ENCODE measurements around the gene HACL1. TPM values are rescaled to one million over a fixed set of nuclear protein-coding genes. Genes with fewer than 3 reads are reported as not detected.

The HACL1 gene
- total RNA-seq, 1 experiment from 2014 or later: 18.6 TPM

GRCh38 chr3:15634671-15635070 is 33.3 kb upstream of the HACL1 start:
- no peak for DNase-seq (ENCODE audit: low spot score)
- no peak overlapping the region for H3K27ac ChIP-seq (ENCODE audit: low read depth, low read length, poor library complexity, severe bottlenecking)
- peaks cover 35% of the 10 kb centered on the region for H3K4me1 ChIP-seq (ENCODE audit: insufficient read depth, low read length, poor library complexity, severe bottlenecking)

GRCh38 chr3:15633766-15634598 is 32.6 kb upstream of the HACL1 start:
- CTCF ChIA-PET: interaction anchor here (0.6 kb wide), 1 partner anchor 782 kb away, joined by 3 read pairs; no protein-coding TSS in a partner anchor
- no peak for DNase-seq (ENCODE audit: low spot score)
- H3K27me3 ChIP-seq (replicated peaks; ENCODE audit: insufficient read depth, low read depth, low read length, poor library complexity): no peaks in the 10 kb centered on the region
- intact Hi-C loops (cut with micrococcal nuclease; ENCODE audit: unreplicated experiment): loop anchor here (5.0 kb wide), 2 partner anchors 543 to 613 kb away; no protein-coding TSS in a partner anchor
- no peak overlapping the region for H3K4me3 ChIP-seq (ENCODE audit: low read depth, low read length, poor library complexity, severe bottlenecking)
- H3K36me3 ChIP-seq (ENCODE audit: insufficient read depth, low read length, poor library complexity, severe bottlenecking): no peaks in the 10 kb centered on the region
- BruUV-seq (replicated peaks): no TSS peak
- POLR2A ChIA-PET (ENCODE audit: low non-redundant PET): no interaction called here
- no peak overlapping the region for H3K27ac ChIP-seq (ENCODE audit: low read depth, low read length, poor library complexity, severe bottlenecking)
- peaks cover 35% of the 10 kb centered on the region for H3K4me1 ChIP-seq (ENCODE audit: insufficient read depth, low read length, poor library complexity, severe bottlenecking)
- no peaks in the 10 kb centered on the region for H3K9me3 ChIP-seq (ENCODE audit: low read depth, low read length, poor library complexity, severe bottlenecking)
- no peak for TF ChIP-seq EZH2 (IDR thresholded peaks at IDR 0.05; ENCODE audit: borderline replicate concordance, low read depth, low read length, poor library complexity, severe bottlenecking)
- no peak for TF ChIP-seq CTCF (conservative IDR thresholded peaks at IDR 0.05; ENCODE audit: low read depth, low read length)

More at GRCh38 chr3:15634671-15635070, 33.3 kb upstream of the HACL1 start:
- POLR2A ChIA-PET (ENCODE audit: low non-redundant PET): no interaction called here
- no peaks in the 10 kb centered on the region for H3K27me3 ChIP-seq (replicated peaks; ENCODE audit: insufficient read depth, low read depth, low read length, poor library complexity)
- intact Hi-C loops (cut with micrococcal nuclease; ENCODE audit: unreplicated experiment): loop anchor here (5.0 kb wide), 3 partner anchors 163 to 613 kb away; partner anchors contain the start of gene ANKRD28
- H3K36me3 ChIP-seq (ENCODE audit: insufficient read depth, low read length, poor library complexity, severe bottlenecking): no peaks in the 10 kb centered on the region
- H3K9me3 ChIP-seq (ENCODE audit: low read depth, low read length, poor library complexity, severe bottlenecking): no peaks in the 10 kb centered on the region
- H3K4me3 ChIP-seq (ENCODE audit: low read depth, low read length, poor library complexity, severe bottlenecking): no peak overlapping the region
- TF ChIP-seq EZH2 (IDR thresholded peaks at IDR 0.05; ENCODE audit: borderline replicate concordance, low read depth, low read length, poor library complexity, severe bottlenecking) (no peak), CTCF (conservative IDR thresholded peaks at IDR 0.05; ENCODE audit: low read depth, low read length) (no peak)
- CTCF ChIA-PET: interaction anchor here (0.6 kb wide), 1 partner anchor 834 kb away, joined by 9 read pairs; no protein-coding TSS in a partner anchor
- no TSS peak for BruUV-seq (replicated peaks)

GRCh38 chr3:15633159-15633558 is 31.8 kb upstream of the HACL1 start:
- no TSS peak for BruUV-seq (replicated peaks)
- POLR2A ChIA-PET (ENCODE audit: low non-redundant PET): no interaction called here
- no peaks in the 10 kb centered on the region for H3K27me3 ChIP-seq (replicated peaks; ENCODE audit: insufficient read depth, low read depth, low read length, poor library complexity)
- CTCF ChIA-PET: interaction anchor here (0.6 kb wide), 1 partner anchor 783 kb away, joined by 3 read pairs; no protein-coding TSS in a partner anchor
- intact Hi-C loops (cut with micrococcal nuclease; ENCODE audit: unreplicated experiment): loop anchor here (5.0 kb wide), 2 partner anchors 544 to 614 kb away; no protein-coding TSS in a partner anchor
- no peak overlapping the region for H3K27ac ChIP-seq (ENCODE audit: low read depth, low read length, poor library complexity, severe bottlenecking)
- H3K9me3 ChIP-seq (ENCODE audit: low read depth, low read length, poor library complexity, severe bottlenecking): no peaks in the 10 kb centered on the region
- TF ChIP-seq EZH2 (IDR thresholded peaks at IDR 0.05; ENCODE audit: borderline replicate concordance, low read depth, low read length, poor library complexity, severe bottlenecking) (no peak), CTCF (conservative IDR thresholded peaks at IDR 0.05; ENCODE audit: low read depth, low read length) (no peak)
- H3K4me1 ChIP-seq (ENCODE audit: insufficient read depth, low read length, poor library complexity, severe bottlenecking): peaks cover 35% of the 10 kb centered on the region
- H3K4me3 ChIP-seq (ENCODE audit: low read depth, low read length, poor library complexity, severe bottlenecking): no peak overlapping the region
- no peak for DNase-seq (ENCODE audit: low spot score)
- H3K36me3 ChIP-seq (ENCODE audit: insufficient read depth, low read length, poor library complexity, severe bottlenecking): no peaks in the 10 kb centered on the region
